C4-2B (cell line): ENCODE measurements around the gene DVL3.

Source experiments
- CTCF ChIP-seq: fragments of 450-650 bp; conservative IDR thresholded peaks from 2 replicates; pipeline ENCODE4 v1.5.1; 2017; ENCODE audit warnings: mild to moderate bottlenecking
- ZFX ChIP-seq: fragments of 450-650 bp; IDR thresholded peaks from 2 replicates; pipeline ENCODE4 v1.6.1; 2017

GRCh38 chr3:184183679-184184078 is 28.5 kb downstream of the DVL3 start:
- TF ChIP-seq CTCF, result no peak
- no peak for TF ChIP-seq ZFX
